ENCODE measurements around the gene DNALI1. TPM values are rescaled to one million over a fixed set of nuclear protein-coding genes. Genes with fewer than 3 reads are reported as not detected.

Gene DNALI1
- total and polyA plus RNA-seq, 2 experiments from 2014 or later: 5.4 to 25.6 TPM

GRCh38 chr1:37558411-37558810 lies 1.7 kb downstream of the DNALI1 start:
- peaks cover 5% of the 10 kb centered on the region; the same call in 1 of the 2 replicates for H3K9me2 ChIP-seq (ENCODE audit: insufficient read depth)
- H3K36me3 Mint-ChIP-seq (ENCODE audit: low read depth): peaks cover 2% of the 10 kb centered on the region
- peaks cover 20% of the 10 kb centered on the region for H3K27me3 Mint-ChIP-seq (ENCODE audit: insufficient read depth, low read depth, poor library complexity)
- no peak for TF ChIP-seq CREB1 (CRISPR knock-in tag; IDR thresholded peaks at IDR 0.05; ENCODE audit: low read depth)
- no peak for TF ChIP-seq ETS1 (IDR thresholded peaks at IDR 0.05)
- H4K20me1 ChIP-seq (replicated peaks; ENCODE audit: insufficient read depth): no peaks in the 10 kb centered on the region; the same call in 1 of the 2 replicates
- H3K4me2 ChIP-seq: no peak overlapping the region
- DNase-seq (ENCODE audit: low spot score) (no peak), ATAC-seq (no peak)
- H2AFZ ChIP-seq: no peak overlapping the region
- H3K79me2 ChIP-seq (replicated peaks; ENCODE audit: insufficient read depth): peaks cover 4% of the 10 kb centered on the region
- no peak overlapping the region for H3K27ac ChIP-seq (ENCODE audit: low read depth)
- H3K4me3 Mint-ChIP-seq: peak overlapping the region; percentile 55; the same call in 2 of the 3 replicates
- no peak overlapping the region for H3K4me3 ChIP-seq
- H3K4me1 Mint-ChIP-seq: peaks cover 19% of the 10 kb centered on the region
- H3K27ac Mint-ChIP-seq: no peak overlapping the region
- no peaks in the 10 kb centered on the region for H3K27me3 ChIP-seq (ENCODE audit: insufficient read depth)
- peaks cover 6% of the 10 kb centered on the region; the same call in 2 of the 3 replicates for H3K9me3 Mint-ChIP-seq
- H3F3A ChIP-seq (replicated peaks; ENCODE audit: low read depth): no peaks in the 10 kb centered on the region
- no peaks in the 10 kb centered on the region for H3K36me3 ChIP-seq (ENCODE audit: insufficient read depth)
- H3K4me1 ChIP-seq (ENCODE audit: insufficient read depth): peaks cover 5% of the 10 kb centered on the region; the same call in 1 of the 2 replicates

GRCh38 chr1:37559080-37559479 lies 2.3 kb downstream of the DNALI1 start:
- Mint-ChIP-seq H3K4me3 (no peak overlapping the region), H3K36me3 (ENCODE audit: low read depth) (peaks cover 2% of the 10 kb centered on the region), H3K9me3 (peaks cover 5% of the 10 kb centered on the region; the same call in 2 of the 3 replicates), H3K27me3 (ENCODE audit: insufficient read depth, low read depth, poor library complexity) (peaks cover 17% of the 10 kb centered on the region), H3K4me1 (peaks cover 17% of the 10 kb centered on the region), H3K27ac (no peak overlapping the region)
- H3K27me3 ChIP-seq (ENCODE audit: insufficient read depth): no peaks in the 10 kb centered on the region
- DNase-seq (ENCODE audit: low spot score) (no peak), ATAC-seq (no peak)
- H3K79me2 ChIP-seq (replicated peaks; ENCODE audit: insufficient read depth): no peaks in the 10 kb centered on the region
- H3K4me1 ChIP-seq (ENCODE audit: insufficient read depth): 0 out of 2 replicates have a peak, but pooled peaks cover 4% of the 10 kb centered on the region
- no peak overlapping the region for H2AFZ ChIP-seq
- H3K4me2 ChIP-seq: no peak overlapping the region
- no peak overlapping the region for H3K4me3 ChIP-seq
- peaks cover 5% of the 10 kb centered on the region; the same call in 1 of the 2 replicates for H3K9me2 ChIP-seq (ENCODE audit: insufficient read depth)
- no peaks in the 10 kb centered on the region for H3K36me3 ChIP-seq (ENCODE audit: insufficient read depth)
- no peaks in the 10 kb centered on the region; the same call in 1 of the 2 replicates for H4K20me1 ChIP-seq (replicated peaks; ENCODE audit: insufficient read depth)
- no peaks in the 10 kb centered on the region for H3F3A ChIP-seq (replicated peaks; ENCODE audit: low read depth)
- H3K27ac ChIP-seq (ENCODE audit: low read depth): no peak overlapping the region
- TF ChIP-seq ZNF114 (CRISPR knock-in tag; IDR thresholded peaks at IDR 0.05): no peak
- no peak for TF ChIP-seq EZH2 (IDR thresholded peaks at IDR 0.05; ENCODE audit: low read depth, unreplicated experiment)
- TF ChIP-seq POLR2AphosphoS5 (IDR thresholded peaks at IDR 0.05; ENCODE audit: low read depth): no peak
- TF ChIP-seq REST (IDR thresholded peaks at IDR 0.05; ENCODE audit: unreplicated experiment): no peak
- TF ChIP-seq NANOG (IDR thresholded peaks at IDR 0.05; ENCODE audit: borderline replicate concordance): no peak
- no peak for TF ChIP-seq CTCF (conservative IDR thresholded peaks at IDR 0.05; ENCODE audit: low read depth in 2 of 2)
- no peak for TF ChIP-seq JUNB (IDR thresholded peaks at IDR 0.05; ENCODE audit: unreplicated experiment)
- no peak for TF ChIP-seq CREB1 (CRISPR knock-in tag; IDR thresholded peaks at IDR 0.05; ENCODE audit: low read depth)
- TF ChIP-seq ETS1 (IDR thresholded peaks at IDR 0.05): no peak

Measured in GM23338 (cell line).